HUES6 (cell line): ENCODE data around the gene SOX4.

ENCODE experiments used
- H3K27ac ChIP-seq: 2 replicates; pipeline ENCODE4 v1.7.0; 2013; ENCODE audit warnings: low read depth, mild to moderate bottlenecking, low read length, inconsistent platforms
- H3K27me3 ChIP-seq: 2 replicates; pipeline ENCODE4 v1.6.1; 2013; ENCODE audit warnings: low read length; ENCODE audit not compliant: control insufficient read depth, insufficient read depth
- H3K36me3 ChIP-seq: 2 replicates; pipeline ENCODE4 v1.6.1; 2013; ENCODE audit warnings: low read length; ENCODE audit not compliant: control insufficient read depth, insufficient read depth
- H3K4me1 ChIP-seq: 2 replicates; pipeline ENCODE4 v1.6.1; 2013; ENCODE audit warnings: low read length; ENCODE audit not compliant: control insufficient read depth, insufficient read depth
- H3K4me3 ChIP-seq: 2 replicates; pipeline ENCODE4 v1.5.1; 2013; ENCODE audit warnings: low read depth, low read length
- H3K9ac ChIP-seq: one replicate; pipeline ENCODE4 v1.6.1; 2013; ENCODE audit warnings: mild to moderate bottlenecking, low read length
- H3K9me3 ChIP-seq: 2 replicates; pipeline ENCODE4 v1.6.1; 2013; ENCODE audit warnings: low read depth, low read length; ENCODE audit not compliant: control insufficient read depth, insufficient read depth

The SOX4 gene

DNA sequence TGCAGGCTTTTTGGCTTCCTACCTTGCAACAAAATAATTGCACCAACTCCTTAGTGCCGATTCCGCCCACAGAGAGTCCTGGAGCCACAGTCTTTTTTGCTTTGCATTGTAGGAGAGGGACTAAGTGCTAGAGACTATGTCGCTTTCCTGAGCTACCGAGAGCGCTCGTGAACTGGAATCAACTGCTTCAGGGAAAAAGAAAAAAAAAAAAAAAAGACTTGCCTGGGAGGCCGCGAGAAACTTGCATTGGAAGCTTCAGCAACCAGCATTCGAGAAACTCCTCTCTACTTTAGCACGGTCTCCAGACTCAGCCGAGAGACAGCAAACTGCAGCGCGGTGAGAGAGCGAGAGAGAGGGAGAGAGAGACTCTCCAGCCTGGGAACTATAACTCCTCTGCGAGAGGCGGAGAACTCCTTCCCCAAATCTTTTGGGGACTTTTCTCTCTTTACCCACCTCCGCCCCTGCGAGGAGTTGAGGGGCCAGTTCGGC lies 420 bp downstream of the SOX4 start:
- no peaks in the 10 kb centered on the region for H3K27me3 ChIP-seq
- peaks cover 36% of the 10 kb centered on the region for H3K36me3 ChIP-seq
- peak overlapping the region; percentile 90 for H3K27ac ChIP-seq
- peak overlapping the region; percentile 99 for H3K9ac ChIP-seq
- H3K4me1 ChIP-seq: peaks cover 12% of the 10 kb centered on the region
- no peaks in the 10 kb centered on the region for H3K9me3 ChIP-seq
- H3K4me3 ChIP-seq: peak overlapping the region; percentile 98

DNA sequence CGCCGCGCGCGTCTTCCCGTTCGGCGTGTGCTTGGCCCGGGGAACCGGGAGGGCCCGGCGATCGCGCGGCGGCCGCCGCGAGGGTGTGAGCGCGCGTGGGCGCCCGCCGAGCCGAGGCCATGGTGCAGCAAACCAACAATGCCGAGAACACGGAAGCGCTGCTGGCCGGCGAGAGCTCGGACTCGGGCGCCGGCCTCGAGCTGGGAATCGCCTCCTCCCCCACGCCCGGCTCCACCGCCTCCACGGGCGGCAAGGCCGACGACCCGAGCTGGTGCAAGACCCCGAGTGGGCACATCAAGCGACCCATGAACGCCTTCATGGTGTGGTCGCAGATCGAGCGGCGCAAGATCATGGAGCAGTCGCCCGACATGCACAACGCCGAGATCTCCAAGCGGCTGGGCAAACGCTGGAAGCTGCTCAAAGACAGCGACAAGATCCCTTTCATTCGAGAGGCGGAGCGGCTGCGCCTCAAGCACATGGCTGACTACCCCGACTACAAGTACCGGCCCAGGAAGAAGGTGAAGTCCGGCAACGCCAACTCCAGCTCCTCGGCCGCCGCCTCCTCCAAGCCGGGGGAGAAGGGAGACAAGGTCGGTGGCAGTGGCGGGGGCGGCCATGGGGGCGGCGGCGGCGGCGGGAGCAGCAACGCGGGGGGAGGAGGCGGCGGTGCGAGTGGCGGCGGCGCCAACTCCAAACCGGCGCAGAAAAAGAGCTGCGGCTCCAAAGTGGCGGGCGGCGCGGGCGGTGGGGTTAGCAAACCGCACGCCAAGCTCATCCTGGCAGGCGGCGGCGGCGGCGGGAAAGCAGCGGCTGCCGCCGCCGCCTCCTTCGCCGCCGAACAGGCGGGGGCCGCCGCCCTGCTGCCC lies 1.1 kb downstream of the SOX4 start:
- Histone ChIP-seq H3K27ac (peak overlapping the region; percentile 90), H3K4me3 (peak overlapping the region; percentile 98), H3K27me3 (no peaks in the 10 kb centered on the region), H3K36me3 (peaks cover 36% of the 10 kb centered on the region), H3K9me3 (no peaks in the 10 kb centered on the region), H3K9ac (peak overlapping the region; percentile 99), H3K4me1 (peaks cover 19% of the 10 kb centered on the region)

DNA sequence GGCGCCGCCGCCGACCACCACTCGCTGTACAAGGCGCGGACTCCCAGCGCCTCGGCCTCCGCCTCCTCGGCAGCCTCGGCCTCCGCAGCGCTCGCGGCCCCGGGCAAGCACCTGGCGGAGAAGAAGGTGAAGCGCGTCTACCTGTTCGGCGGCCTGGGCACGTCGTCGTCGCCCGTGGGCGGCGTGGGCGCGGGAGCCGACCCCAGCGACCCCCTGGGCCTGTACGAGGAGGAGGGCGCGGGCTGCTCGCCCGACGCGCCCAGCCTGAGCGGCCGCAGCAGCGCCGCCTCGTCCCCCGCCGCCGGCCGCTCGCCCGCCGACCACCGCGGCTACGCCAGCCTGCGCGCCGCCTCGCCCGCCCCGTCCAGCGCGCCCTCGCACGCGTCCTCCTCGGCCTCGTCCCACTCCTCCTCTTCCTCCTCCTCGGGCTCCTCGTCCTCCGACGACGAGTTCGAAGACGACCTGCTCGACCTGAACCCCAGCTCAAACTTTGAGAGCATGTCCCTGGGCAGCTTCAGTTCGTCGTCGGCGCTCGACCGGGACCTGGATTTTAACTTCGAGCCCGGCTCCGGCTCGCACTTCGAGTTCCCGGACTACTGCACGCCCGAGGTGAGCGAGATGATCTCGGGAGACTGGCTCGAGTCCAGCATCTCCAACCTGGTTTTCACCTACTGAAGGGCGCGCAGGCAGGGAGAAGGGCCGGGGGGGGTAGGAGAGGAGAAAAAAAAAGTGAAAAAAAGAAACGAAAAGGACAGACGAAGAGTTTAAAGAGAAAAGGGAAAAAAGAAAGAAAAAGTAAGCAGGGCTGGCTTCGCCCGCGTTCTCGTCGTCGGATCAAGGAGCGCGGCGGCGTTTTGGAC lies 2.0 kb downstream of the SOX4 start:
- peak overlapping the region; percentile 91; the same call in 1 of the 2 replicates for H3K27ac ChIP-seq
- H3K4me1 ChIP-seq: peaks cover 27% of the 10 kb centered on the region
- H3K27me3 ChIP-seq: no peaks in the 10 kb centered on the region
- H3K9me3 ChIP-seq: no peaks in the 10 kb centered on the region
- peak overlapping the region; percentile 98 for H3K4me3 ChIP-seq
- peak overlapping the region; percentile 97 for H3K9ac ChIP-seq
- peaks cover 36% of the 10 kb centered on the region for H3K36me3 ChIP-seq

DNA sequence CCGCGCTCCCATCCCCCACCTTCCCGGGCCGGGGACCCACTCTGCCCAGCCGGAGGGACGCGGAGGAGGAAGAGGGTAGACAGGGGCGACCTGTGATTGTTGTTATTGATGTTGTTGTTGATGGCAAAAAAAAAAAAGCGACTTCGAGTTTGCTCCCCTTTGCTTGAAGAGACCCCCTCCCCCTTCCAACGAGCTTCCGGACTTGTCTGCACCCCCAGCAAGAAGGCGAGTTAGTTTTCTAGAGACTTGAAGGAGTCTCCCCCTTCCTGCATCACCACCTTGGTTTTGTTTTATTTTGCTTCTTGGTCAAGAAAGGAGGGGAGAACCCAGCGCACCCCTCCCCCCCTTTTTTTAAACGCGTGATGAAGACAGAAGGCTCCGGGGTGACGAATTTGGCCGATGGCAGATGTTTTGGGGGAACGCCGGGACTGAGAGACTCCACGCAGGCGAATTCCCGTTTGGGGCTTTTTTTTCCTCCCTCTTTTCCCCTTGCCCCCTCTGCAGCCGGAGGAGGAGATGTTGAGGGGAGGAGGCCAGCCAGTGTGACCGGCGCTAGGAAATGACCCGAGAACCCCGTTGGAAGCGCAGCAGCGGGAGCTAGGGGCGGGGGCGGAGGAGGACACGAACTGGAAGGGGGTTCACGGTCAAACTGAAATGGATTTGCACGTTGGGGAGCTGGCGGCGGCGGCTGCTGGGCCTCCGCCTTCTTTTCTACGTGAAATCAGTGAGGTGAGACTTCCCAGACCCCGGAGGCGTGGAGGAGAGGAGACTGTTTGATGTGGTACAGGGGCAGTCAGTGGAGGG lies 2.8 kb downstream of the SOX4 start:
- Histone ChIP-seq H3K27ac (peak overlapping the region; percentile 91; the same call in 1 of the 2 replicates), H3K9me3 (no peaks in the 10 kb centered on the region), H3K4me3 (peak overlapping the region; percentile 98), H3K36me3 (peaks cover 36% of the 10 kb centered on the region), H3K27me3 (no peaks in the 10 kb centered on the region), H3K4me1 (peaks cover 27% of the 10 kb centered on the region), H3K9ac (peak overlapping the region; percentile 97)

DNA sequence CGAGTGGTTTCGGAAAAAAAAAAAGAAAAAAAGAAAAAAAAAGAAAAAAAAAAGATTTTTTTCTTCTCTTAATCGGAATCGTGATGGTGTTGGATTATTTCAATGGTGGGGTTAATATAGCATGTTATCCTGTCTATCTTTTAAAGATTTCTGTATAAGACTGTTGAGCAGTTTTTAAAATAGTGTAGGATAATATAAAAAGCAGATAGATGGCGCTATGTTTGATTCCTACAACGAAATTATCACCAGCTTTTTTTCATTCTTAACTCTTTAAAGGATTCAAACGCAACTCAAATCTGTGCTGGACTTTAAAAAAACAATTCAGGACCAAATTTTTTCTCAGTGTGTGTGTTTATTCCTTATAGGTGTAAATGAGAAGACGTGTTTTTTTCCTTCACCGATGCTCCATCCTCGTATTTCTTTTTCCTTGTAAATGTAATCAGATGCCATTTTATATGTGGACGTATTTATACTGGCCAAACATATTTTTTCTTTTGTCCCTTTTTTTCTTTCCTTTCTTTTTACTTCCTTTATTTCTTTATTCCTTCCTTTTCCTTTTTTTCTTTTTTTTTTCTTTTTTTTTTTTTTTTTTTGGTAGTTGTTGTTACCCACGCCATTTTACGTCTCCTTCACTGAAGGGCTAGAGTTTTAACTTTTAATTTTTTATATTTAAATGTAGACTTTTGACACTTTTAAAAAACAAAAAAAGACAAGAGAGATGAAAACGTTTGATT lies 3.6 kb downstream of the SOX4 start:
- Histone ChIP-seq H3K4me3 (peak overlapping the region; percentile 98), H3K9ac (peak overlapping the region; percentile 97), H3K9me3 (no peaks in the 10 kb centered on the region), H3K36me3 (peaks cover 36% of the 10 kb centered on the region), H3K4me1 (peaks cover 27% of the 10 kb centered on the region), H3K27me3 (no peaks in the 10 kb centered on the region), H3K27ac (peak overlapping the region; percentile 91; the same call in 1 of the 2 replicates)

DNA sequence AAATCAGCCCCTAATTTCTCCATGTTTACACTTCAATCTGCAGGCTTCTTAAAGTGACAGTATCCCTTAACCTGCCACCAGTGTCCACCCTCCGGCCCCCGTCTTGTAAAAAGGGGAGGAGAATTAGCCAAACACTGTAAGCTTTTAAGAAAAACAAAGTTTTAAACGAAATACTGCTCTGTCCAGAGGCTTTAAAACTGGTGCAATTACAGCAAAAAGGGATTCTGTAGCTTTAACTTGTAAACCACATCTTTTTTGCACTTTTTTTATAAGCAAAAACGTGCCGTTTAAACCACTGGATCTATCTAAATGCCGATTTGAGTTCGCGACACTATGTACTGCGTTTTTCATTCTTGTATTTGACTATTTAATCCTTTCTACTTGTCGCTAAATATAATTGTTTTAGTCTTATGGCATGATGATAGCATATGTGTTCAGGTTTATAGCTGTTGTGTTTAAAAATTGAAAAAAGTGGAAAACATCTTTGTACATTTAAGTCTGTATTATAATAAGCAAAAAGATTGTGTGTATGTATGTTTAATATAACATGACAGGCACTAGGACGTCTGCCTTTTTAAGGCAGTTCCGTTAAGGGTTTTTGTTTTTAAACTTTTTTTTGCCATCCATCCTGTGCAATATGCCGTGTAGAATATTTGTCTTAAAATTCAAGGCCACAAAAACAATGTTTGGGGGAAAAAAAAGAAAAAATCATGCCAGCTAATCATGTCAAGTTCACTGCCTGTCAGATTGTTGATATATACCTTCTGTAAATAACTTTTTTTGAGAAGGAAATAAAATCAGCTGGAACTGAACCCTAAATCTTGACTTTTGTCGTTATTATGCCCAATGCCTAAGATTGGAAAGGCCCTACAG lies 4.5 kb downstream of the SOX4 start:
- Histone ChIP-seq H3K9ac (peak overlapping the region; percentile 75), H3K36me3 (peaks cover 36% of the 10 kb centered on the region), H3K27ac (peak overlapping the region; percentile 63; the same call in 1 of the 2 replicates), H3K4me1 (peaks cover 23% of the 10 kb centered on the region), H3K27me3 (no peaks in the 10 kb centered on the region), H3K4me3 (peak overlapping the region; percentile 98), H3K9me3 (no peaks in the 10 kb centered on the region)

DNA sequence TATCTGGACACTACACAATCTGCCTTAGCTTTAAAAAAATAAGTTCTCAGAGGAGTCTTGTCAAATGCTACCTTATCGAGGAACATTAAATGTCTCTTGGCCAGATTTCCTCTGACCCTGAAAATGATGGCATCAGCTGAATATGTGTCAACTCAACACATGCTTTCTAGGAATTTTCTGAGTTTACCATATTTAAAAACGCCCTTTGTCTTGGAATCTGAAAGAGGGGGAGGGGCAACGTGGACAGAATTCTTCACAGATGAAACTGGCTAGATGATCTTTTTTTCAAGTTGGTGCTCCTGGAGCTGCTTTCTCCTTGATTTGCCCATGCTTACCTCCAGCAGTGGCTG lies 5.1 kb downstream of the SOX4 start:
- H3K27me3 ChIP-seq: no peaks in the 10 kb centered on the region
- peaks cover 22% of the 10 kb centered on the region for H3K4me1 ChIP-seq
- peak overlapping the region; percentile 63 for H3K27ac ChIP-seq
- peak overlapping the region; percentile 98 for H3K4me3 ChIP-seq
- H3K36me3 ChIP-seq: peaks cover 36% of the 10 kb centered on the region
- peak overlapping the region; percentile 75 for H3K9ac ChIP-seq
- H3K9me3 ChIP-seq: no peaks in the 10 kb centered on the region

DNA sequence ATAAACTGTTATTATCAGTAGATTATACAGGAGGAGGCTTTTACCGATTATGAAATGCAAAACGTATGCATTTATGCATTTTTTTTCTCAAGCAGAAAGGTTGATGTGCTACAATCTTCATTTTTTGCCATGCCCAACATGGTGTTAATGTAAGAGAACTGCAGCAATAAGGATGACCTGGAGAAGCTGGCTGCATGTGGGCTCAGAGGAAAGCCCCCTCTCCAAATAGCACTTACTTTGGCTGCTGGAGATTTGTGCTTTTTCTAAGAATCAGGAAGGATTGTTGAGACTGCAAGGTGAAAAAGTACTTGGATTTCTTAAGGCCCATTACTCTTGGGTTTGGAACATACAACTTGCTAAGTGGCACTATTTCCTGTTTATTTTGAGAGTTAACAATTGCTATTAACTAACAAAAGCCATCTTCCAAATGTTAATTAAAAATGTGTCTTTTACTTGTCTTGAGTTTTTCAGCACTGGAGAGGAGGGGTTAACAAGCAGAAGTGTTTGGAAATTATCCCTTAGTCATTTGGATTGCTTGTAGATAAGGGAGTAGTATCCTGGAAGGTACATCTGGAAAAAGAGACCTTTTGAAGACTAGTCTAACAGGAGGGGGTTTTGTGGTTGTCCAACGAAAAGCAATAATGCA lies 5.6 kb downstream of the SOX4 start:
- H3K27ac ChIP-seq: peak overlapping the region; percentile 63
- H3K36me3 ChIP-seq: peaks cover 36% of the 10 kb centered on the region
- no peaks in the 10 kb centered on the region for H3K9me3 ChIP-seq
- H3K4me1 ChIP-seq: peaks cover 22% of the 10 kb centered on the region
- H3K4me3 ChIP-seq: peak overlapping the region; percentile 98
- peak overlapping the region; percentile 75 for H3K9ac ChIP-seq
- H3K27me3 ChIP-seq: no peaks in the 10 kb centered on the region

DNA sequence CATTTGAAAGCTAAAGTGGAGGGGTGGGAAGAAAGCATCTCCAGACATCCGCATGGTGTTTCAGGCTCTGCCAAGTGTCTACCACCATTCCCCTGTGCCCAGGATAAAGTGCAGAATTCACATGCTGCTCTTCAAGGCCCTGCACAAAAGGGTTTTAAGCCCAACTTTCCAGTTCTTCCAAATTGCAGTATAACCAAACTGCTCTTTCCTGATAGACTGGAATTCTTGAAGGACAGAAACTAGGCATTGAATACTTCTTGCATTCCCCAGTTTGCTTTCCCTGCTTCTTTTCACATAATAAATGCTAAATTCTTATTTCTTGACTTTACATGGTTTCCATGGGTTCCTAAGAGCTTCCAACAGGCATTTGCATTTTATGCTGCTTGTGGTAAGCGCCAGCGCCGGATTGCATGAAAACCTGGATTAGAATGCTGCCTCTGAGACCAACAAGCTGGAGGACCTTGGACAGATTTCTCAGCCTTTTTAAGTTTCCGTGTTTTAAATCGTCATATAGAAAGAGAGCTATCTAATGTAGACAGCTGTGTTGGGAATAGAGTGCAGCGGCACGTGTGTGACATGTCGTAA lies 7.9 kb downstream of the SOX4 start:
- H3K4me1 ChIP-seq: peaks cover 22% of the 10 kb centered on the region
- H3K27me3 ChIP-seq: no peaks in the 10 kb centered on the region
- H3K4me3 ChIP-seq: no peak overlapping the region
- no peak overlapping the region for H3K27ac ChIP-seq
- H3K9me3 ChIP-seq: no peaks in the 10 kb centered on the region
- peaks cover 22% of the 10 kb centered on the region for H3K36me3 ChIP-seq
- no peak overlapping the region for H3K9ac ChIP-seq
